Hepatocyte (in vitro differentiated cells): ENCODE results near the gene PRDM1. TPM values are rescaled to one million over a fixed set of nuclear protein-coding genes. Genes with fewer than 3 reads are reported as not detected.

Source experiments
- DNase-seq: peaks from one replicate; pipeline ENCODE4 v3.0.0-alpha.2; 2016; ENCODE audit warnings: low spot score
- H2AFZ ChIP-seq: fragments of 200-600 bp; sonication (generic); 2 replicates; pipeline ENCODE4 v1.6.0; 2016; ENCODE audit warnings: antibody characterized with exemption, mild to moderate bottlenecking
- H3K27ac ChIP-seq: fragments of 200-600 bp; sonication (generic); 2 replicates; pipeline ENCODE4 v1.5.1; 2016; ENCODE audit warnings: mild to moderate bottlenecking
- H3K27me3 ChIP-seq: fragments of 200-600 bp; sonication (generic); 2 replicates; pipeline ENCODE4 v1.6.1; 2016
- H3K36me3 ChIP-seq: fragments of 200-600 bp; sonication (generic); replicated peaks from 2 replicates; pipeline ENCODE4 v1.5.1; 2016; ENCODE audit warnings: low read depth; ENCODE audit not compliant: insufficient read depth
- H3K4me1 ChIP-seq: fragments of 200-600 bp; sonication (generic); 2 replicates; pipeline ENCODE4 v1.5.1; 2016; ENCODE audit warnings: mild to moderate bottlenecking, moderate library complexity; ENCODE audit not compliant: insufficient read depth
- H3K4me2 ChIP-seq: fragments of 200-600 bp; sonication (generic); 2 replicates; pipeline ENCODE4 v1.6.0; 2016
- H3K4me3 ChIP-seq: fragments of 200-600 bp; sonication (generic); 2 replicates; pipeline ENCODE4 v1.5.1; 2016; ENCODE audit warnings: mild to moderate bottlenecking
- H3K79me2 ChIP-seq: fragments of 200-600 bp; sonication (generic); 2 replicates; pipeline ENCODE4 v1.6.0; 2017; ENCODE audit warnings: mild to moderate bottlenecking
- H3K9me2 ChIP-seq: fragments of 200-600 bp; sonication (generic); replicated peaks from 2 replicates; pipeline ENCODE4 v1.6.0; 2017; ENCODE audit warnings: mild to moderate bottlenecking; ENCODE audit not compliant: insufficient read depth
- H3K9me3 ChIP-seq: fragments of 200-600 bp; sonication (generic); 2 replicates; pipeline ENCODE4 v1.5.1; 2016; ENCODE audit warnings: low read depth, mild to moderate bottlenecking
- H4K20me1 ChIP-seq: fragments of 200-600 bp; sonication (generic); 2 replicates; pipeline ENCODE4 v1.6.0; 2016; ENCODE audit warnings: mild to moderate bottlenecking; ENCODE audit not compliant: insufficient read depth, poor library complexity, severe bottlenecking
- CTCF ChIP-seq: fragments of 200-600 bp; sonication (generic); IDR thresholded peaks from 2 replicates; pipeline ENCODE4 v1.5.1; 2016; ENCODE audit warnings: antibody characterized with exemption, mild to moderate bottlenecking; ENCODE audit not compliant: poor library complexity
- EZH2 ChIP-seq: fragments of 200-600 bp; sonication (generic); IDR thresholded peaks from 2 replicates; pipeline ENCODE4 v1.6.1; 2016; ENCODE audit warnings: antibody characterized with exemption, mild to moderate bottlenecking, borderline replicate concordance
- EZH2phosphoT487 ChIP-seq: fragments of 200-600 bp; sonication (generic); IDR thresholded peaks from one replicate; pipeline ENCODE4 v1.6.1; 2018; ENCODE audit warnings: antibody characterized with exemption, mild to moderate bottlenecking, low read depth, moderate library complexity; ENCODE audit not compliant: unreplicated experiment, severe bottlenecking
- WGBS: methylation state at CpG from one replicate; pipeline ENCODE4 v1.1.6; 2016; ENCODE audit warnings: low lambda C conversion rate; ENCODE audit errors: missing lambda C conversion rate; 5-methylcytosine and 5-hydroxymethylcytosine counted together
- polyA plus RNA-seq: library from polyadenylated mRNA; unstranded; fragments of >200 nt; fragmentation: Nextera tagmentation; extraction: Ambion mirVana; gene quantifications from 2 replicates; pipeline ENCODE4 v1.2.1, GENCODE V29; 2016
- total RNA-seq: library from RNA; depleted of rRNA; stranded (reverse); fragments of >200 nt; gene quantifications from 2 replicates; pipeline ENCODE4 v1.2.3, GENCODE V29; 2014

PRDM1 gene
- total and polyA plus RNA-seq, 2 experiments from 2014 or later, result 18.0 to 19.3 TPM

- Histone ChIP-seq H4K20me1 (no peaks in the 10 kb centered on the region), H3K9me2 (no peaks in the 10 kb centered on the region), H3K9me3 (no peaks in the 10 kb centered on the region), H3K4me3 (no peak overlapping the region), H2AFZ (no peak overlapping the region), H3K27ac (peak overlapping the region; percentile 77), H3K79me2 (peaks cover 5% of the 10 kb centered on the region), H3K36me3 (no peaks in the 10 kb centered on the region), H3K4me2 (no peak overlapping the region), H3K27me3 (peaks cover 10% of the 10 kb centered on the region), H3K4me1 (peaks cover 41% of the 10 kb centered on the region)
- 78% methylated on average over 2 of the region's 2 CpGs for WGBS
- no peak for TF ChIP-seq CTCF
- TF ChIP-seq EZH2, result no peak
- TF ChIP-seq EZH2phosphoT487, result no peak
- no peak for DNase-seq
Observed at GRCh38 chr6:106083618-106084017, 2.5 kb upstream of the PRDM1 start.

- peak overlapping the region; percentile 83 for H3K4me2 ChIP-seq
- peak; percentile 72 for DNase-seq
- no peaks in the 10 kb centered on the region for H3K9me2 ChIP-seq
- H3K79me2 ChIP-seq, result peaks cover 2% of the 10 kb centered on the region
- H3K36me3 ChIP-seq, result no peaks in the 10 kb centered on the region
- no peak overlapping the region for H3K4me3 ChIP-seq
- peaks cover 10% of the 10 kb centered on the region for H3K27me3 ChIP-seq
- no peaks in the 10 kb centered on the region for H4K20me1 ChIP-seq
- H3K27ac ChIP-seq, result peak overlapping the region; percentile 77
- no peak overlapping the region for H2AFZ ChIP-seq
- TF ChIP-seq EZH2phosphoT487 (no peak), CTCF (peak; percentile 60), EZH2 (no peak)
- peaks cover 41% of the 10 kb centered on the region for H3K4me1 ChIP-seq
- H3K9me3 ChIP-seq, result no peaks in the 10 kb centered on the region
- 29% methylated on average over 5 of the region's 5 CpGs for WGBS
Observed at GRCh38 chr6:106084106-106084988, 1.8 kb upstream of the PRDM1 start.

- DNase-seq, result no peak
- Histone ChIP-seq H2AFZ (peak overlapping the region; percentile 45), H3K79me2 (peaks cover 2% of the 10 kb centered on the region), H3K4me1 (peaks cover 41% of the 10 kb centered on the region), H3K4me2 (peak overlapping the region; percentile 83), H4K20me1 (no peaks in the 10 kb centered on the region), H3K9me3 (no peaks in the 10 kb centered on the region), H3K9me2 (no peaks in the 10 kb centered on the region), H3K4me3 (no peak overlapping the region), H3K36me3 (no peaks in the 10 kb centered on the region), H3K27me3 (peaks cover 7% of the 10 kb centered on the region), H3K27ac (peak overlapping the region; percentile 77)
- TF ChIP-seq EZH2phosphoT487, result no peak
- no peak for TF ChIP-seq CTCF
- no peak for TF ChIP-seq EZH2
- 13% methylated on average over 7 of the region's 7 CpGs for WGBS
Observed at GRCh38 chr6:106084989-106085691, 996 bp upstream of the PRDM1 start.
